22Rv1 (cell line): Measurements from ENCODE around the gene RGS9BP.
"Not testable (repeated sequence)": the region's sequence is repeated elsewhere in the genome, so short reads cannot be mapped to it uniquely, and the experiment has no call there.

Experiments used
- ZFX ChIP-seq: fragments of 450-650 bp; IDR thresholded peaks from 2 replicates; pipeline ENCODE4 v1.6.1; 2017; ENCODE audit warnings: antibody characterized with exemption, borderline replicate concordance
- TF ChIP-seq, protein P1 (sequence below): fragments of 450-650 bp; IDR thresholded peaks from 2 replicates; pipeline ENCODE4 v1.5.1; 2017; ENCODE audit warnings: mild to moderate bottlenecking

DNA sequence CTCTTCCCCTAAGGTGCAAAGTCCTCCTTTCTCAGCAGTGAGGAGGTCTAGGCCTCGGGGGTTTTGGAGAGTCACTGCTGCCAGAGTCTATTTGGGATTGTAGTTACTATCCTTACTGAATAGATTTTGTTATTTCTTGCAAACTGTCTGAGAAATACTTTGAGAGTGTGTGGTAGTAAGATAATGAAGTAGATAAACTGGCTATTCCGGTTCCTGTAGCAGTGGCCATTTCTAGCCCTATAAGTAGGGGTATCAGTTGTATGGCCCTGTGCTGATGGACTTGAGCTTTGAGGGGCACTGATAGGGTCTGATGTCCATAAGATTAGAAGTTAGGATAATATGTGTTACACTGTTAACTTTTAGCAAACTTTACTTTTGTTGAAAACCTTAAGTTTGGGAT lies 18.7 kb downstream of the RGS9BP start:
- TF ChIP-seq, protein P1, sequence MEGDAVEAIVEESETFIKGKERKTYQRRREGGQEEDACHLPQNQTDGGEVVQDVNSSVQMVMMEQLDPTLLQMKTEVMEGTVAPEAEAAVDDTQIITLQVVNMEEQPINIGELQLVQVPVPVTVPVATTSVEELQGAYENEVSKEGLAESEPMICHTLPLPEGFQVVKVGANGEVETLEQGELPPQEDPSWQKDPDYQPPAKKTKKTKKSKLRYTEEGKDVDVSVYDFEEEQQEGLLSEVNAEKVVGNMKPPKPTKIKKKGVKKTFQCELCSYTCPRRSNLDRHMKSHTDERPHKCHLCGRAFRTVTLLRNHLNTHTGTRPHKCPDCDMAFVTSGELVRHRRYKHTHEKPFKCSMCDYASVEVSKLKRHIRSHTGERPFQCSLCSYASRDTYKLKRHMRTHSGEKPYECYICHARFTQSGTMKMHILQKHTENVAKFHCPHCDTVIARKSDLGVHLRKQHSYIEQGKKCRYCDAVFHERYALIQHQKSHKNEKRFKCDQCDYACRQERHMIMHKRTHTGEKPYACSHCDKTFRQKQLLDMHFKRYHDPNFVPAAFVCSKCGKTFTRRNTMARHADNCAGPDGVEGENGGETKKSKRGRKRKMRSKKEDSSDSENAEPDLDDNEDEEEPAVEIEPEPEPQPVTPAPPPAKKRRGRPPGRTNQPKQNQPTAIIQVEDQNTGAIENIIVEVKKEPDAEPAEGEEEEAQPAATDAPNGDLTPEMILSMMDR = not testable (repeated sequence)
- TF ChIP-seq ZFX = not testable (repeated sequence)
